GM12874 (cell line): ENCODE measurements around the gene DHRS12.

ENCODE experiments used
- TF ChIP-seq, protein P1 (sequence below): IDR thresholded peaks from 2 replicates; pipeline ENCODE4 v1.5.1; 2011; ENCODE audit warnings: low read depth, mild to moderate bottlenecking, control low read depth, low read length, moderate library complexity; ENCODE audit not compliant: insufficient read depth

DHRS12 gene

DNA sequence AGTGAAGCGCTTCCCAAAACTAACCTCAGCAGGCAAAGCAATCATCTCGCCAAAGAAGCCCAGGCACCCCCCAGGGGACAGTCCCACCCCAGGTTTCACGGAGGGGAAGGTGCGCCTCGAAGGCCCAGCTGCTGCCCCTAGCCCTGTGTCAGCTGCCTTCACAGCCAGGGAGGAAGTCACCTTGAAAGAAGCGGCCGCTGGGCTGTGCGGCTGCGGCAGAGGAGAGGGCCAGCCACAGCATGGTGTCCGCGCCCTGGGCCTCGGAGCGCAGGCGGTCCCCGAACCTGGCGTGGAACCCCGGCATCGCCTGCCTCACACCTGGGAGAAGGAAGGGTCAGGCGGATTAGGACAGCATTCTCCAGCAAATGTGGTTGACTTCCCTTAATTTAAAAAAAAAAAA lies 35.0 kb downstream of the DHRS12 start:
- TF ChIP-seq, protein P1, sequence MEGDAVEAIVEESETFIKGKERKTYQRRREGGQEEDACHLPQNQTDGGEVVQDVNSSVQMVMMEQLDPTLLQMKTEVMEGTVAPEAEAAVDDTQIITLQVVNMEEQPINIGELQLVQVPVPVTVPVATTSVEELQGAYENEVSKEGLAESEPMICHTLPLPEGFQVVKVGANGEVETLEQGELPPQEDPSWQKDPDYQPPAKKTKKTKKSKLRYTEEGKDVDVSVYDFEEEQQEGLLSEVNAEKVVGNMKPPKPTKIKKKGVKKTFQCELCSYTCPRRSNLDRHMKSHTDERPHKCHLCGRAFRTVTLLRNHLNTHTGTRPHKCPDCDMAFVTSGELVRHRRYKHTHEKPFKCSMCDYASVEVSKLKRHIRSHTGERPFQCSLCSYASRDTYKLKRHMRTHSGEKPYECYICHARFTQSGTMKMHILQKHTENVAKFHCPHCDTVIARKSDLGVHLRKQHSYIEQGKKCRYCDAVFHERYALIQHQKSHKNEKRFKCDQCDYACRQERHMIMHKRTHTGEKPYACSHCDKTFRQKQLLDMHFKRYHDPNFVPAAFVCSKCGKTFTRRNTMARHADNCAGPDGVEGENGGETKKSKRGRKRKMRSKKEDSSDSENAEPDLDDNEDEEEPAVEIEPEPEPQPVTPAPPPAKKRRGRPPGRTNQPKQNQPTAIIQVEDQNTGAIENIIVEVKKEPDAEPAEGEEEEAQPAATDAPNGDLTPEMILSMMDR = no peak

DNA sequence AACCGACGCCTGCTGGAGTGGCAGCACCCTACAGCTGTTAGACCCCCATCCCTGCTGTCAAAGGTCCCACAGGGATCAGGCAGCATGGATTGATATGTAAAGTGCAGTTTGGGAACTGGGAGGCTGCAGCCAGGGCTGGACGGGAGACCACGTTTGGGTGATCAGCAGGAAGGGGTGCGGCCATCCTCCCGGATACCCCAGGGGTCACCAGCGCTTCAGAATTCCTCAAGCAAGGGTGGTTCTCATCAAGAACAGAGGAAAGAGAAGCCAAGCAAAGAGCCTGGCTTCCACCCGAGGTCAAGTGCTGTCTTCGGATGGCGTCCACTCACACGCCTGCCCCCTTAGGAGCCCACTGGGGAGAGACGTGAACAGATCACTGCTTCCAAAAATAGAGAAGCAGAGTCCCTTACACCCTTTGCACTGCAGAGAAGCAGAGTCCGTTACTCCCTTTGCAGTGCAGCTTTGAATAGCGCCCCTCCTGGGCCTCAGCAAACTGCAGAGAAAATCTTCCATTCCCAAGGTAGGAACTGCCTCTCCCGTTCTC lies 35.5 kb downstream of the DHRS12 start:
- TF ChIP-seq, protein P1 = no peak

DNA sequence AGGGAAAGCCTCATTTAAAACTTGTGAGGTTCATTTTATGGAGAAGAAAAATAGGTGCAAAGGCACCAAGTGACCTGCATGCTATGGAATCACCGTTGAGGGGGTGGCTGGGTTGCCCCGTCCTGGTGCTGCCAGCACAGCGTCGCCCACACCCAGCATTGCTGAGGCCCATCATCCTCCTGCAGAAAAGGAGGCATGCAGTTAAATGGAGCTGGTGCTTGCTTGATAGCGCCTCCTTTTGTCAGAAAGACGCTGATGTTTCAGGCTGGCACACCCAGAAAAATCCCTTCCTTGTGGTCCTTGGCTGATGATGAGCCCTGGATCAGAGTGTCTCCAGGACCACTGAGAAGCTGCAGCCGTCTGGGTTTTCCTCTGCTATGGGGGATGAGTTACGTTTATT lies 36.9 kb downstream of the DHRS12 start:
- TF ChIP-seq, protein P1 = peak; percentile 24; the same call in 1 of the 2 replicates

DNA sequence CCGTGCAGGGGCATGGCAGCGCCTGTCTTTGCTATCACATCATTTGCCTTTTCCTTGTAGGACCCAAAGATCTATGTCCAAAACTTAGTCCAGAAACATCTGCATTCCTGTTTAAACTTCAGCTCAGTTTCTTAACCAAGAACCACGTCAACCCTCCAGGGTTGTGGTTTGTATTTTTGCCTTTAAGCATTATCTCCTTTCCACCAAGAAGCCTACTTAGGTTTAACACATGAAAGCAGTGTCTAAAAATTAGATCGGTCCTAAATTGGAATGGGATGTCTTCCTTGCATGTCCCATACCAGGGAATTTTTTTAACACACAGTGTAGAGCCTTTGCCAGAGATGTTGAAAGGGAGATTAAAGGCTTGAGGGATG lies 38.8 kb downstream of the DHRS12 start:
- TF ChIP-seq, protein P1 = no peak

DNA sequence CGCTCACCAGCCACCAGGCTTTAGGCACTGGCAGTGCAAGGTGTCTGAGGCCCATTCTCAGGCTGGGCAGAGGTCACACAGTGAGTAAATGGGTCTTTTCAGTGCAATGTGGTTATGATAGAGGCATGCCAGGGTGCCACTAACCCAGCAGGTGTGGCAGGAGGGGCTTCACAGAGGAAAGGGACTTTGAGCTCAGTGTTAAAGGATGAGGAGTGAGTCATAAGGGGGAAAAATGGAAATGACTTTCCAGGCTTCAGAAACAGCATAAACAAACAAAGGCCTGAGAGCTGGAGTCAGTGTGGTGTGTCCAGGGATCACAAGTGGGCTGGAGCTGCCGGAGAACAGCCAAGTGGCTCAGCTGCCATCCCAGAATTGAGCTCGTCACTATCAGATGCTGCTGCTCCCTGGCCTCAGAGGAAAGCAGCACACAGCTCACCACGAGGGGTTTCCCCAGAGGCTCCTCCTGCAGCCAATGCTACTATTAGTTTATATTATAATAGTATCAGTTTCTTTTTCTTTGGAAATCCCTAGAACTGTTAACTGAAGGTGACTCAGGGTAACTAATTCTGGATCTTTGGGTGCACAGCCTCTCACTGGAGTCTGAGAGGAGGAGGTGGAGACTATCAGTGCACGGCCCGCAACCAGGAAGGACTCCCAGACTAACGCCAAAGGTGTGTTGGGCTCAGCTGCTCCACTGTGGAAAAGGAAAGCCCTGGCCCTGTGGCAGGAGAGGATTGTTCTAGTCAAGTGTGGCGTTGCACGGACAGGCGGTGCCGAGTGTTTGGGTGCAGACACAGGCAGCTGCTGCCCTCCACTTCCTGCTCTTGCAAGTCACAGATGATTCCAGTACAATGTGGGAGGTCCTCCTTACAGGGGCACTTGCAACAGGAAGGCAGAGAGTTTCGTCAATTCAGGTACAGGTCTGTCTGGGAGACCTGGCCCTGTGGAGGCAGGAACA lies 39.5 kb downstream of the DHRS12 start:
- TF ChIP-seq, protein P1 = no peak

DNA sequence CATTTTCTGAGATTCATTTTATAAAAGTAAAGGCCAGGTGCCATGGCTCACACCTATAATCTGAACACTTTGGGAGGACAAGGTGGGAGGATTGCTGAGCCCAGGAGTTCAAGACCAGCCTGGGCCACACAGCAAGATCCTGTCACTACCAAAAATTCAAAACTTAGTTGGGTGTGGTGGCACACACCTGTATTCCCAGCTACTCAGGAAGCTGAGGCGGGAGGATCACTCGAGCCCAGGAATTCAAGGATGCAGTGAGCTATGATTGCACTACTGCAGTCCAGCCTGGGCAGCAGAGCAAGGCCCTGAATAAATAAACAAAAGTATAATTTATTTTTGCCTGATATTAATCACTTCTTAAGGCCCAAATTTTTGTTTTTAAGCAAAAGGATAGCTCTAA lies 40.5 kb downstream of the DHRS12 start:
- TF ChIP-seq, protein P1 = no peak

DNA sequence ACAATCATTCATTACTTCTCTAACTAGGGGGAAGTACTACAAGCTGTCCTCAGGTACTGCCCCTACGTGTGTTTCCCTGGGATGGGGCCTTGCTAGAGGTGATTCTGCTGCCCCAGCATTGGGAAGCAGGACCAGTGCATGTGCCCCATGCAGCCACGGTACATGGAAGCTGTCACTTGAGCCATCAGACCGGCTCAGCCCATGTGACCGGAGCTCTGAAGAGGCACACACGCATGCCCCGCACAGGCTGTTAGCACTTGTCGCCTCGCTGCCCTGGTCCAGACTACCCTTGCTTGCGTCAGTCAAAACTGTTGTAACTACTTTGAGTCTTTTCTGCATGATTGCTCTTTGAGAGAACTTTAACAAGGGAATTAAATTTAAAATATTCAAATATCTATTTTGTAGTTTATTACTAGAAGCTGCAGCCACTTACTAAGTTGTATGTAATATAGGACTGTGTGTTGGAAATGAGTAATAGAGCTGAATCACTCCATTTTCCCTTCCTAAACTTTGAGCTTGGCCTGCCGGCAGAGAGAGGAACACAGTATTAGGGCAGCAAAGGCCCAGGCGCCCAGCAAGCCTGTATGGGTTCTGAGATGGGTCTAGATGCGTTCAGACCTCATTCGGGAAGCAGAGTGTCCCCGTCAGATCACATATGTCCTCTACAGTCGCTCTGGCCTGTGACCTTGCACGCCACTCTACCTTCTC lies 42.2 kb downstream of the DHRS12 start:
- TF ChIP-seq, protein P1 = no peak
